Hypothalamus (tissue), 51 donors: ENCODE measurements around the gene CFAP90.

Experiments used
- DNase-seq, 51 donors: peaks; one replicate each; lab custom pipeline; 2025; lab: John Stamatoyannopoulos, UW

CFAP90 gene

DNA sequence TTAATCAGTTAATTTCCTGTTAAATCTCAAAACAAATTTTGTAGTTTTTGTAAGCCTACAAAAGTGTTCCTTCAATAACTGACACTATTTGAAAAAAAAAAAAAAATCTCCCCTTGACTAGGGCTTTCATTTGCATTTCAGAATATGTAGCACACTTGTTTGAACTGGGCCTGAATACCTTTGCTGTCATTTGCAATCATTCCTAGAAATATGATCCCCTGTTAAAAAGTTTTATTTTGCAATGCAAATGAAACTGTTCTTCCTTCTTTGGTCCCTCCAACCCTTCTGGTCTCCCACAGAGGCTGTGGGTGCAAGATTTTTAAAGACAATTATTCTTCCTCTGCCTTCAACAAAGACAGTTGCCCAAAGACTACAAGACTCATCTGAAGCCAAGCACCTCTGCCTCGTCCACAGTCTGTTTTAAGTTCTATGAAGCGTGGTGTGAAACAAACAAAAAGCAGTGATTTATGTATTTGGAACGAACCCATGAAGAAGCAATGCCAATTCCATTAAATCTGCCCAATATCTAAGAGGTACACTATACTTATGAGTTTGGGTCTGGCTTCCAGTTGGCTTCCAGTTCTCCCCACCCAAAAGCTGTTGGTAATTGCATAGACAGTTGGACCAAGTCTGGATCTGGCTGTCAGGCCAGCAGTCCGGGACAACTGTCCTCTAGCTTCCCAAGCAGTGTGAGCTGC, 66.1 kb downstream of the CFAP90 start:
- DNase-seq: no peak

DNA sequence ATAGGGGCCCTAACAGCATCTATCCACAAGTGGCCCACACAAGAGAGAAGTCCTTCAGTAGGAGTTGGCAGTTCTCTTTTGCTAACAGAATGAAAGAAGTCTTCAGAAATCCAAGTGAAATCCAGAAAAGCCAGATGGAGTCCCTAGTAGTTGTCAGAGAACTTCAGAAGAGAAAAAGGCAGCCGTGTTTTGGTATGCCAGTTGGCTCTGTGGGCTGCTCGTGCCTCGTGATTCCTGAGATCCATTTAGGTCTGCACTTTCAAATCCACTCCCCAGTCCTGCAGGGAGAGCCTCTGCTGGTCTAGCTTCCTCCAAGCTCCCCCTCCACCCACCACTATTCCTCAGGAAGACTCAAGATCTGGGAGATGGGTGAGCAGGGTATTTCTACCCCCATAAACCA, 69.0 kb downstream of the CFAP90 start:
- no peak for DNase-seq
